ENCODE measurements around the gene HIVEP3.
A peak's percentile ranks its signal among the peaks of the same experiment; 100 is the strongest.

The HIVEP3 gene

GRCh38 chr1:41662765-41663437 lies 255.8 kb downstream of the HIVEP3 start:
- DNase-seq = peak in 1 of 2 donors; percentile 43

GRCh38 chr1:41662061-41662764 lies 256.5 kb downstream of the HIVEP3 start:
- peak; percentile 61 to 91 for DNase-seq

GRCh38 chr1:41661428-41662060 lies 257.2 kb downstream of the HIVEP3 start:
- peak in 1 of 2 donors; percentile 60 for DNase-seq

- DNase-seq = no peak
Observed at GRCh38 chr1:41660570-41661427, 257.9 kb downstream of the HIVEP3 start.

- DNase-seq = no peak
Observed at GRCh38 chr1:41659903-41660302, 258.8 kb downstream of the HIVEP3 start.

GRCh38 chr1:41659159-41659495 lies 259.6 kb downstream of the HIVEP3 start:
- DNase-seq = no peak

GRCh38 chr1:41658431-41659158 lies 260.1 kb downstream of the HIVEP3 start:
- DNase-seq = peak; percentile 81 to 88

- DNase-seq = no peak
Observed at GRCh38 chr1:41657679-41658295, 260.9 kb downstream of the HIVEP3 start.

- peak; percentile 39 to 58 for DNase-seq
Observed at GRCh38 chr1:41656825-41657500, 261.8 kb downstream of the HIVEP3 start.

GRCh38 chr1:41656068-41656467 lies 262.7 kb downstream of the HIVEP3 start:
- peak; percentile 62 to 69 for DNase-seq

GRCh38 chr1:41655632-41656031 lies 263.1 kb downstream of the HIVEP3 start:
- no peak for DNase-seq

- DNase-seq = no peak
Observed at GRCh38 chr1:41653574-41653973, 265.1 kb downstream of the HIVEP3 start.

GRCh38 chr1:41652384-41653265 lies 266.1 kb downstream of the HIVEP3 start:
- DNase-seq = no peak

- DNase-seq = peak; percentile 48 to 69
Observed at GRCh38 chr1:41650028-41650880, 268.5 kb downstream of the HIVEP3 start.

GRCh38 chr1:41649396-41650027 lies 269.2 kb downstream of the HIVEP3 start:
- DNase-seq = no peak

GRCh38 chr1:41648844-41649243 lies 269.9 kb downstream of the HIVEP3 start:
- DNase-seq = no peak

- DNase-seq = no peak
Observed at GRCh38 chr1:41648230-41648629, 270.5 kb downstream of the HIVEP3 start.
